OCI-LY1 (cell line): ENCODE results near the gene DUSP1.

ENCODE experiments used
- H2AFZ ChIP-seq: fragments of 200-600 bp; sonication (generic), shearing (Covaris generic); 2 replicates; pipeline ENCODE4 v1.6.0; 2014; ENCODE audit warnings: antibody characterized with exemption, mild to moderate bottlenecking, low read length
- H3F3A ChIP-seq: fragments of 200-600 bp; sonication (generic), shearing (Covaris generic); 2 replicates; pipeline ENCODE4 v1.6.0; 2014; ENCODE audit warnings: mild to moderate bottlenecking, antibody characterized with exemption, low read length, moderate library complexity; ENCODE audit not compliant: insufficient read depth
- H3K27ac ChIP-seq: fragments of 200-600 bp; sonication (generic); 2 replicates; pipeline ENCODE4 v1.5.1; 2014; ENCODE audit warnings: low read length, mixed run types, mild to moderate bottlenecking, low read depth; ENCODE audit not compliant: poor library complexity, severe bottlenecking
- H3K27me3 ChIP-seq: fragments of 200-600 bp; sonication (generic); 2 replicates; pipeline ENCODE4 v1.6.0; 2014; ENCODE audit warnings: antibody characterized with exemption, mild to moderate bottlenecking, low read length, moderate library complexity; ENCODE audit not compliant: insufficient read depth
- H3K36me3 ChIP-seq: fragments of 200-600 bp; sonication (generic); 2 replicates; pipeline ENCODE4 v1.6.1; 2014; ENCODE audit warnings: mild to moderate bottlenecking, antibody characterized with exemption, low read length, moderate library complexity, mixed read lengths; ENCODE audit not compliant: insufficient read depth
- H3K4me1 ChIP-seq: fragments of 200-600 bp; sonication (generic); 2 replicates; pipeline ENCODE4 v1.5.1; 2014; ENCODE audit warnings: mild to moderate bottlenecking, low read length, moderate library complexity; ENCODE audit not compliant: insufficient read depth, severe bottlenecking
- H3K4me2 ChIP-seq: fragments of 200-600 bp; sonication (generic), shearing (Covaris generic); 2 replicates; pipeline ENCODE4 v1.6.1; 2014; ENCODE audit warnings: low read length
- H3K4me3 ChIP-seq: fragments of 200-600 bp; sonication (generic); 2 replicates; pipeline ENCODE4 v1.5.1; 2014; ENCODE audit warnings: low read length, low read depth, mild to moderate bottlenecking, mixed read lengths; ENCODE audit not compliant: poor library complexity, severe bottlenecking
- H3K79me2 ChIP-seq: fragments of 200-600 bp; shearing (Covaris generic); 2 replicates; pipeline ENCODE4 v1.6.1; 2016; ENCODE audit warnings: mixed run types, low read length, mixed read lengths; ENCODE audit not compliant: insufficient read depth
- H3K9ac ChIP-seq: fragments of 200-600 bp; sonication (generic), shearing (Covaris generic); 2 replicates; pipeline ENCODE4 v1.6.1; 2014; ENCODE audit warnings: mild to moderate bottlenecking, low read length, mixed read lengths
- H3K9me2 ChIP-seq: fragments of 200-600 bp; sonication (generic), shearing (Covaris generic); 2 replicates; pipeline ENCODE4 v1.6.1; 2014; ENCODE audit warnings: low read depth, mild to moderate bottlenecking, low read length, mixed read lengths
- H3K9me3 ChIP-seq: fragments of 200-600 bp; shearing (Covaris generic); 2 replicates; pipeline ENCODE4 v1.6.1; 2014; ENCODE audit warnings: low read length, mixed read lengths
- H4K20me1 ChIP-seq: fragments of 200-600 bp; sonication (generic), shearing (Covaris generic); 2 replicates; pipeline ENCODE4 v1.6.0; 2016; ENCODE audit warnings: mild to moderate bottlenecking, low read length; ENCODE audit not compliant: insufficient read depth
- CTCF ChIP-seq: fragments of 200-600 bp; sonication (generic), shearing (Covaris generic); IDR thresholded peaks from 2 replicates; pipeline ENCODE4 v1.5.1; 2017; ENCODE audit warnings: mild to moderate bottlenecking, antibody characterized with exemption, low read length, moderate library complexity, mixed read lengths
- EZH2 ChIP-seq: fragments of 200-600 bp; sonication (generic), shearing (Covaris generic); IDR thresholded peaks from 2 replicates; pipeline ENCODE4 v1.8.0; 2017; ENCODE audit warnings: borderline replicate concordance, mixed run types, mild to moderate bottlenecking, antibody characterized with exemption, low read length, moderate library complexity, mixed read lengths

The DUSP1 gene

GRCh38 chr5:172723508-172723907 lies 47.5 kb downstream of the DUSP1 start:
- H3K4me1 ChIP-seq: no peaks in the 10 kb centered on the region
- no peak overlapping the region for H3K4me2 ChIP-seq
- no peak for TF ChIP-seq EZH2
- no peak for TF ChIP-seq CTCF
- H3K27me3 ChIP-seq: no peaks in the 10 kb centered on the region; the same call in 1 of the 2 replicates
- H3K79me2 ChIP-seq: no peaks in the 10 kb centered on the region
- no peaks in the 10 kb centered on the region for H3K36me3 ChIP-seq
- no peak overlapping the region for H3K4me3 ChIP-seq
- no peak overlapping the region for H2AFZ ChIP-seq
- no peaks in the 10 kb centered on the region for H4K20me1 ChIP-seq
- H3K9ac ChIP-seq: no peak overlapping the region
- H3K9me2 ChIP-seq: no peaks in the 10 kb centered on the region
- H3K27ac ChIP-seq: no peak overlapping the region
- no peaks in the 10 kb centered on the region for H3K9me3 ChIP-seq
- no peaks in the 10 kb centered on the region for H3F3A ChIP-seq

GRCh38 chr5:172722327-172722815 lies 48.6 kb downstream of the DUSP1 start:
- no peak for TF ChIP-seq CTCF
- no peak for TF ChIP-seq EZH2
- Histone ChIP-seq H3K27ac (no peak overlapping the region), H3K4me2 (no peak overlapping the region), H3K79me2 (no peaks in the 10 kb centered on the region), H2AFZ (no peak overlapping the region), H3F3A (no peaks in the 10 kb centered on the region), H3K9me3 (no peaks in the 10 kb centered on the region), H4K20me1 (no peaks in the 10 kb centered on the region), H3K27me3 (peaks cover 3% of the 10 kb centered on the region; the same call in 1 of the 2 replicates), H3K4me1 (no peaks in the 10 kb centered on the region), H3K4me3 (no peak overlapping the region), H3K36me3 (no peaks in the 10 kb centered on the region), H3K9ac (no peak overlapping the region), H3K9me2 (no peaks in the 10 kb centered on the region)

GRCh38 chr5:172721455-172722326 lies 49.3 kb downstream of the DUSP1 start:
- H3K27me3 ChIP-seq: peaks cover 3% of the 10 kb centered on the region; the same call in 1 of the 2 replicates
- H3K79me2 ChIP-seq: no peaks in the 10 kb centered on the region
- no peak for TF ChIP-seq EZH2
- TF ChIP-seq CTCF: no peak
- H3K9me3 ChIP-seq: no peaks in the 10 kb centered on the region
- no peak overlapping the region for H2AFZ ChIP-seq
- no peak overlapping the region for H3K27ac ChIP-seq
- peaks cover 4% of the 10 kb centered on the region for H3K4me1 ChIP-seq
- H3K9ac ChIP-seq: no peak overlapping the region
- no peak overlapping the region for H3K4me2 ChIP-seq
- no peaks in the 10 kb centered on the region for H3K9me2 ChIP-seq
- no peaks in the 10 kb centered on the region for H3F3A ChIP-seq
- no peaks in the 10 kb centered on the region for H4K20me1 ChIP-seq
- no peaks in the 10 kb centered on the region for H3K36me3 ChIP-seq
- no peak overlapping the region for H3K4me3 ChIP-seq
